HepG2 (cell line): Measurements from ENCODE around the gene OGG1. TPM values are rescaled to one million over a fixed set of nuclear protein-coding genes. Genes with fewer than 3 reads are reported as not detected.

ENCODE experiments used
- ATF7 ChIP-seq, 2 experiments: fragments of 450-650 bp in 1 of 2; sonication (generic) in 1 of 2; formaldehyde crosslinking in 1 of 2; IDR thresholded peaks; 2 replicates each; pipeline versions ENCODE4 v1.4.0 to v1.6.1; 2016 to 2020; ENCODE audit warnings: antibody characterized with exemption in 1 of 2, mild to moderate bottlenecking in 1 of 2, missing genetic modification reagents in 1 of 2
- CSRNP2 ChIP-seq: sonication (generic); formaldehyde crosslinking; conservative IDR thresholded peaks from 2 replicates; pipeline ENCODE4 v1.8.0; 2022; ENCODE audit warnings: low read depth, missing genetic modification reagents
- ETV6 ChIP-seq: sonication (generic); formaldehyde crosslinking; conservative IDR thresholded peaks from 2 replicates; pipeline ENCODE4 v1.4.0; 2020; ENCODE audit warnings: missing genetic modification reagents
- GLMP ChIP-seq: sonication (generic); formaldehyde crosslinking; IDR thresholded peaks from 2 replicates; pipeline ENCODE4 v1.9.0; 2021; ENCODE audit warnings: missing genetic modification reagents, mild to moderate bottlenecking, borderline replicate concordance
- GPBP1L1 ChIP-seq: sonication (generic); formaldehyde crosslinking; IDR thresholded peaks from 2 replicates; pipeline ENCODE4 v1.5.0; 2020; ENCODE audit warnings: mild to moderate bottlenecking, missing genetic modification reagents
- NFRKB ChIP-seq: fragments of 450-650 bp; IDR thresholded peaks from 2 replicates; pipeline ENCODE4 v1.6.1; 2017
- NR3C1 ChIP-seq: sonication (generic); formaldehyde crosslinking; IDR thresholded peaks from 2 replicates; pipeline ENCODE4 v1.4.0; 2020; ENCODE audit warnings: missing genetic modification reagents
- ZNF142 ChIP-seq: sonication (generic); formaldehyde crosslinking; IDR thresholded peaks from 2 replicates; pipeline ENCODE4 v1.4.0; 2020; ENCODE audit warnings: missing genetic modification reagents
- ZNF260 ChIP-seq: sonication (generic); formaldehyde crosslinking; IDR thresholded peaks from 2 replicates; pipeline ENCODE4 v1.4.0; 2020; ENCODE audit warnings: missing genetic modification reagents, low read depth, mild to moderate bottlenecking, borderline replicate concordance
- ZNF678 ChIP-seq: sonication (generic); formaldehyde crosslinking; IDR thresholded peaks from 2 replicates; pipeline ENCODE4 v1.4.0; 2020; ENCODE audit warnings: mild to moderate bottlenecking, missing genetic modification reagents
- ZNF7 ChIP-seq: IDR thresholded peaks from 2 replicates; pipeline ENCODE4 v1.6.1; 2016; ENCODE audit warnings: missing biosample characterization, missing genetic modification reagents
- ZNF800 ChIP-seq: sonication (generic); formaldehyde crosslinking; IDR thresholded peaks from 2 replicates; pipeline ENCODE4 v1.4.0; 2020; ENCODE audit warnings: missing genetic modification reagents
- polyA plus RNA-seq, 8 experiments: library from polyadenylated mRNA; depleted of rRNA in 3 of 8; stranded (reverse) in 7 of 8; unstranded in 1 of 8; fragments of >200 nt; fragmentation: Illumina TruSeq in 4 of 8; extraction: Trizol in 4 of 8; gene quantifications; 2 replicates each; pipeline versions ENCODE4 v1.2.1 to v1.2.3, GENCODE V29; 2011 to 2016; ENCODE audit warnings: low read depth in 4 of 8, missing spikeins in 1 of 8, mixed read lengths in 1 of 8; ENCODE audit not compliant: insufficient read depth in 1 of 8
- total RNA-seq, 5 experiments: library from RNA; depleted of rRNA; stranded (reverse); fragments of >200 nt; fragmentation: Illumina TruSeq; extraction: Trizol; gene quantifications; 2 replicates each; pipeline ENCODE4 v1.2.3, GENCODE V29; 2016; ENCODE audit warnings: low read depth in 1 of 5

OGG1 gene
- total and polyA plus RNA-seq, 2 of the 13 experiments (the other 11 are each of a cell fraction or from before 2014, with no cell fraction given) = 28.7 to 33.2 TPM

- TF ChIP-seq ZNF142 = peak; percentile 74; the same call in 1 of the 2 replicates
- no peak for TF ChIP-seq NR3C1 (CRISPR knock-in tag)
- peak; percentile 44; the same call in 1 of the 2 replicates for TF ChIP-seq ZNF800
- no peak for TF ChIP-seq CSRNP2
- TF ChIP-seq ZNF260 = no peak
- TF ChIP-seq GPBP1L1 = no peak
- peak; percentile 4; the same call in 1 of the 2 replicates for TF ChIP-seq ZNF7
- peak; percentile 85 for TF ChIP-seq ATF7 (IDR thresholded peaks at IDR 0.05)
- no peak for TF ChIP-seq ATF7 (CRISPR knock-in tag; IDR thresholded peaks at IDR 0.05)
- no peak for TF ChIP-seq GLMP (CRISPR knock-in tag)
- no peak for TF ChIP-seq ETV6
- no peak for TF ChIP-seq ZNF678
- no peak for TF ChIP-seq NFRKB
These were observed 42.8 kb downstream of the OGG1 start, which contains the start of the genes ARPC4 and TADA3 (continued) for GRCh38 chr3:9792405-9793160.
